GM19372 (cell line): ENCODE measurements around the gene PYCARD.
"Not testable (repeated sequence)": the region's sequence is repeated elsewhere in the genome, so short reads cannot be mapped to it uniquely, and the experiment has no call there.

Experiments used
- ATAC-seq: cut with Tn5 transposase; IDR thresholded peaks from one replicate; pipeline ENCODE4 v1.9.1; 2021; ENCODE audit warnings: mild to moderate bottlenecking, low read depth, moderate library complexity; ENCODE audit not compliant: unreplicated experiment

PYCARD gene

DNA sequence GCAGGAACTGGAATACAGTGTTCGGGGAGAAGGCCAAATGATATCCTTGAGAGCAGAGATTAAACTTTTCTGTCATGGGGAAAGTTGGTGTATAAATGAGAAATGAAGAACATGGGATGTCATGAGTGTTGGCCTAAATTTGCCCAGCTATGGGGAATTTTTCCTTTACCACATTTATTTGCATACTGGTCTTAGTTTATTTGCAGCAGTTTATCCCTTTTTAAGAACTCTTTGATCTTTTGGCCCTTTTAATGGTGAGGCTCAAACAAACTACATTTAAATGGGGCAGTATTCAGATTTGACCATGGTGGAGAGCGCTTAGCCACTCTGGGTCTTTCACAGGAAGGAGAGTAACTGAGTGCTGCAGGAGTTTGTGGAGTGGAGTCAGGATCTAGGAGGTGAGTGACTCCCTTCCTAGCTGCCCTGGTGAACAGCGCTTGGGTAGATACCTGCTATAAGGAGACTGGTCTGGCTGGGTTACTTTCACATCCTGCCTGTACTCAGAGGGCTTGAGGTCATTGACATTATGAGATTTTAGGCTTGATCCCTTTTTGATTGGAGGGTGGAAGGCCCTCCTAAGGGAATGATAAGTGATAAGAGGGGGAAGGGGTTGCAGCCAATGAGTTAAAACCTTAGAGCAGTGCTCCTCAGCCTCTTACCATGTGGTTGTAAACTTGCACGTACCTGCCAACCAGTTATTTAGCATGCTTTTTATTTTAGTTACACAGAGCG is 10.7 kb downstream of the PYCARD start:
- no peak for ATAC-seq

DNA sequence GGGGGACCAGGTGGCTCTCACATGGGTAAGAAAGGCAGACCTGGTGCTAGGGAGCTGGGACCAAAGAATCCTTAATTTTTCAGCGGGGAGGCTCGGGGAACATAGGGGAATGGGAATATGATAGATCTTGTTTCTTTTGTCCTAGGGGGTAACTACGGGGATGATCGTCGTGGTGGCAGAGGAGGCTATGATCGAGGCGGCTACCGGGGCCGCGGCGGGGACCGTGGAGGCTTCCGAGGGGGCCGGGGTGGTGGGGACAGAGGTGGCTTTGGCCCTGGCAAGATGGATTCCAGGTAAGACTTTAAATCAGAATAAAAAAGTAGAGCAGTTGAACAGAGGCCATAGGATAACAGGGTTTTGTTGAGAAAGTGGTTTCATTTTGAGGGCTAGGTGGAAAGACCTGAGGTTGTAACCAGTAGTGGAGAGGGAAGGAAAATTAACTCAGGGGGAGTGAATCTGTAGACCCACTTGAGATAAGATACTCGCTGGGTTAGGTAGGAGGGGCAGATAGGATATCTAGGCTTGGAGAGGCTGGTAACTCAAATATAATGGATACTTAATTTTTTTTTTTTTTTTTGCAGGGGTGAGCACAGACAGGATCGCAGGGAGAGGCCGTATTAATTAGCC is 11.6 kb downstream of the PYCARD start:
- no peak for ATAC-seq

DNA sequence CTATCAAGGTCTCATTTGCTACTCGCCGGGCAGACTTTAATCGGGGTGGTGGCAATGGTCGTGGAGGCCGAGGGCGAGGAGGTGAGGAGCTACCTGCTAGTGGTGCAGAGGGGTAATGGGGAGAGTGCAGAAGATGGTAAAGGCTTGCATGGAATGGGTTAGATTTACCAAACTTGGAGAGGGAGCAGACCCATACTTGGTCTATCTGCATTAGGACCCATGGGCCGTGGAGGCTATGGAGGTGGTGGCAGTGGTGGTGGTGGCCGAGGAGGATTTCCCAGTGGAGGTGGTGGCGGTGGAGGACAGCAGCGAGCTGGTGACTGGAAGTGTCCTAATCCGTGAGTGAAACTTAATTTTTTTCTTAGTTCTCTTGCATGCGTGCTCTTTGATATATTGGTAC is 12.5 kb downstream of the PYCARD start:
- ATAC-seq = no peak

DNA sequence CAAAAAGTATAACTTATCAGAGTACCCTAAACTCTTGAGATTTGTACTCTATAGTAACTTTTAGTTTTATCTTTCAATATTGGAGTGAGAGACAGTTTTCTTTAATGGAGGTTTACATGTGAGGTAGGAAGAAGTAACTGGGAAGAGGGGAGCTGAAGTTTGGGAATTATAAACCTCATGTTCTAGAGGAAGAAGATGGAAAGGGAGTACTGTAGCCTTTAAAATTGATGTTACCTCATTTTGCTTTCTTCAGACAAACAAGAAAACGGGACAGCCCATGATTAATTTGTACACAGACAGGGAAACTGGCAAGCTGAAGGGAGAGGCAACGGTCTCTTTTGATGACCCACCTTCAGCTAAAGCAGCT is 13.2 kb downstream of the PYCARD start:
- no peak for ATAC-seq

DNA sequence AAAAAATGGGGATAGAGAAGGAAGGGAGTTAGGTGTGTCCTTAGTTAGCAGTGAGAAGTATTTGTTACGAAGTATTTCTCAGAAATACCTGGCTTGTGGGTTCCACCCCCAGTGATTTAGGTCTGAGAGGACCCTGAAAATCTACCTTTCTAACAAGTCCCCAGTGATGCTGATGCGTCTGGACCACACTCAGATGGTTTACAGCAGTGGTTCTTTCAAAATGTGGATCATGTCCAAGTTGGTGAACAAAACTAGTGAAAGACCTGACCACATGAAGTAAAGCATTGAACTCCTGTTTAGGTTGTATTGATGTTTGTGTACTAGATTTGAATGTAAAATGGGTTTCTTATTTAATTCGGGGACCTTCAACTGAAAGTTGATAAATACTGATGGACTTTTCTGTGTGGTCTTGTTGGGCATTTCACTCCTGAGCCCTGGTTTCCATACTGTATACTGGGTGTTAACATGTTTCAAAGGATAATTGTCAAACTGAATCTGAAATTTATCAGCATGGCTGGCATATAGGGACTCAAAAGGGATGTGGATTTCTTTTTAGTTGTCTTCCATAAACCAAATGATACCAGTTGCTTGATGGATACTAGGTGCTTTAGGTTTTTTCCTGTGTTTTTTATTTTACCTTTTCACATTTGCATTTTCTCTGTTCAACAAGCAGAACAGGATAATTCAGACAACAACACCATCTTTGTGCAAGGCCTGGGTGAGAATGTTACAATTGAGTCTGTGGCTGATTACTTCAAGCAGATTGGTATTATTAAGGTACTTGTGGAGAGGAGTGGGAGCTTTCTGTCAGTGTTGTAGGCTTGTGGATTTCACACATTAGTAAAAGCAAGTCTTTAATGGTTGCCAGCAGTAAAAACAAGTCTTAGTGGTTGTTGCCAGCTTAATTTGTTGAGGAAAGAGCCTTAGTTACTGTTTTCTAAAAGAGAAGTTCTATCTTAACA is 13.8 kb downstream of the PYCARD start:
- ATAC-seq = no peak

DNA sequence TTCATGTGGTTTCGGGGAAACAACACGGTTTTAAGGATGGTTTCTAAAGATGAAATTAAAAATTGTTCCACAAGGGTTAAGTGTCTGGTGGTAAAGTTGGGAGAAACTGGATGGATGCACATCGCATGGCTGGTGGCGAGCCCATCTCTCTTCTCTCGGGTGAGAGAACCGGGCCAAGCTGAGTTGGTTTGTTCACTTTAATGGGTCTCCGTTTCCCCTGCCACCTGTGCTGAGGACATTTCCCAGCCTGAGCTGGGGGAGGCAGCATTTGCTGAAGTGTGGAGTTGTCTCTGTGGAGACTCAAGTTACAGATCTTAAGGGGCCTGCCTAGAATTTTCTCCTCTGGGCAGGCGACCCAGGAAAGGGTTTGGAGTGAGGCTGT is 14.8 kb downstream of the PYCARD start:
- no peak for ATAC-seq

DNA sequence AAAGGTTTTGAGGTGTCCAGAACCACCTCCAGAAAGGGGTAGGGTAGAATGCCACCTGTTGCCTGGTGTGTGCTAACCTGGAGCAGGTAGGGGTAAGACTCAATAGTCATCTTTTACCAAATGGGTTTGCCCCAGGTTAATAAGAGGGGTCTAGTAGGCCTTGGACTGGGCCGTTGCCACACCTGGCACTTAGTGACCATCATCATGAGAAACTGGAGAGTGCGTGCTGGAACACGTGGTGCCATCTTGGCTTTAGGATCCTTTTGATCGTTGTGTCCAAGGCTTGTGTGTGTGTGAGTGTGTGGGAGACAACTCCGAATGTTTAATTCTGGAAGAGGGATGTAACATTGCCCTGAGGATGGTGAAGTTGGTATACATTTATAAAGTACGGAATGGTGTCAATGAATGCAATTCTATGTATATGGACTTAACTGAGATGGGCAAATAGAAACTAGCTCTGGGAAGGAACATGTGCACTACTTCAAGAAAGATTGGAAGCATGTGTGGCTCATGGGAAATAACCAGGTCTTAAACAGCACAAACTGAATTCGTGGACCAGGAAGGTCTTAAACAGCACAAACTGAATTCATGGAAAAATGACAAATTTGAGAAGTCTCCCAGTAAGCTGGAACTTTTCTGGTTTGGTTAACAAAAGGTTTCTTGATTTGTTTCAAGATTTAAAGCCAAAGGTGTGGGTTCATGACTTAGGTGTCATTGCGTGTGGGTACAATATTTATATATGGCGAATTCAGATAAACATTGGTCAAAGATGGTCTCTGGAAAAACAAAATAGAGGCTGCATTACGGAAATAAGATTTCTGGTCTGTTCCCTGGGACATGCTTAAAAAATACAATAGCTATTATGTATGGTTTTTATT is 15.4 kb downstream of the PYCARD start:
- ATAC-seq = no peak

DNA sequence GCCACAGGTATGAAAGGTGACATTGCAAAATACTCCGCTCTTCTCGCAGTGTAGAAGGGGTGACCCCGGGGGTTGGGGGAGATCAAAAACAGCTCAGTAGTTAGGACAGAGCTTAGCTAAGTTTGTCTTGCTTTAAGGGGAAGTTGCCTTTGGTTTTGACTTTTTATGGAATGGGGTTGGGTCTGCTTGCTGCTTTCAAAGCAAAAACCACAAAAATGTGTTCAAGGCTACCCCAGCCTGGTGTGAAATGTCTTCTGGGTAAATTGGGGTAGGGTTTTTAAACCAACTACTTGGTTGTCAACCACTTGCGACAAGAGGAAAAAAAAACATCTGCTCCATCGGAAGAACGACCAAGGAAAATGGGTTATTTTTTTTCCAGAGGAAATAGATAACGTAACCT is 16.4 kb downstream of the PYCARD start:
- no peak for ATAC-seq

DNA sequence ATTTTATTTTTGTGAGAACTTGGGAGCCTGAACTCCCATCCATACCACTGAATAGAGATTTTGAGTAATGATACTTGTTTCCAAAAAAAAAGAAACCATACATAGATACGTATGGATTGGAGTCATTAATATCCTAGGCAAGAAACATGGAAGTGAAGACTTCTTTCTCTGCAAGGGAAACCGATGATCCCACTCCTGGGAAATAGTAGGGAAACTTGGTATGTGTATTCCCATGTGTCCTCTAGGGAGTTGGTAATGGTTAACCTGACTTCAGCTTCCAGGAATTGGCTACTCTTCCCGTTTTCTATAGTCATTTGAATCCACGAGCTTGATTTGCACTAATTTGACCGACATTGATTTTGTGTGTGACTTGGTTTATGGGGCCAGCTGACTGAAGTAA is 17.2 kb downstream of the PYCARD start:
- no peak for ATAC-seq

DNA sequence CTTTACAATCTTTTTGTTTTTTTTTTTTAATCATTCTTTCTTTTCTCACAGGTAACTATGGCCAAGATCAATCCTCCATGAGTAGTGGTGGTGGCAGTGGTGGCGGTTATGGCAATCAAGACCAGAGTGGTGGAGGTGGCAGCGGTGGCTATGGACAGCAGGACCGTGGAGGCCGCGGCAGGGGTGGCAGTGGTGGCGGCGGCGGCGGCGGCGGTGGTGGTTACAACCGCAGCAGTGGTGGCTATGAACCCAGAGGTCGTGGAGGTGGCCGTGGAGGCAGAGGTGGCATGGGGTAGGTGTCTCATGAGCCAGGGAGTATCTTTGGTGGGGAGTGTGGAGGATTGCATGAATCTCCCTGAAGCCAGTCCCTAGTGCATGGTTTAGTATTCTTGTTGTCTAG is 17.7 kb downstream of the PYCARD start:
- ATAC-seq = no peak

DNA sequence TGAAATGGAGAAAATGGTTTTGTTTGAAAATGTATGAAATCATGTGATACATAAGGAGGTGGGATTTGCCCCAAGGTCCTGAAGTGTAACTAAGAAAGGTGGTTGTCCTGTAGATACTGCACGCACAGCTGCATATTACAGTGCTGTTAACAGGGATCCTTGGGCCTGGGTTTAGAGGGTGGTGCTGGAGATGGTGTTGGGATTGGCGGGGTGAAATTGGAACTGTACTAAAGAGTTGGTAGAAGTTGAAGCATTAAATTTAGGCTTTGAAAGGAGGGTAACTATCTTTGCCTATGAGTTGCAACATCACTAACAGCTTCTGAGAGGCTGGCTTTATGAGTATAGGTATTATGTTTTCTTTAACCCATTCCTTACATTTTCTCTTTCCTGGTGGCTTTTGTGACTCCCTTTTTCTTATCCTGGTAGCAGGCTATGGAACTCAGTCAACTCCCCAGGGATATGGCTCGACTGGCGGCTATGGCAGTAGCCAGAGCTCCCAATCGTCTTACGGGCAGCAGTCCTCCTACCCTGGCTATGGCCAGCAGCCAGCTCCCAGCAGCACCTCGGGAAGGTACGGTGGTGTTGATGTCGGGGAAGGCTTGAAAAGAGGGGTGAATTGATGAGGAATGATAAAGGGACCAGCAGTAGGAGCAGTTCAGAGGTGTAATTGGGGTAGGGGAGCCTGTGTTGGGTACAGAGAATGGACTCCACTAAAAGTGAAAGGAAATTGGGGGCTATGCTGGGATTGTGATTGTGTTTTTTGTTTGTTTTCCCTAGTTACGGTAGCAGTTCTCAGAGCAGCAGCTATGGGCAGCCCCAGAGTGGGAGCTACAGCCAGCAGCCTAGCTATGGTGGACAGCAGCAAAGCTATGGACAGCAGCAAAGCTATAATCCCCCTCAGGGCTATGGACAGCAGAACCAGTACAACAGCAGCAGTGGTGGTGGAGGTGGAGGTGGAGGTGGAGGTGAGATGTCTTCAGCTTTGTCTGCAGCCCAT is 18.8 kb downstream of the PYCARD start:
- no peak for ATAC-seq

DNA sequence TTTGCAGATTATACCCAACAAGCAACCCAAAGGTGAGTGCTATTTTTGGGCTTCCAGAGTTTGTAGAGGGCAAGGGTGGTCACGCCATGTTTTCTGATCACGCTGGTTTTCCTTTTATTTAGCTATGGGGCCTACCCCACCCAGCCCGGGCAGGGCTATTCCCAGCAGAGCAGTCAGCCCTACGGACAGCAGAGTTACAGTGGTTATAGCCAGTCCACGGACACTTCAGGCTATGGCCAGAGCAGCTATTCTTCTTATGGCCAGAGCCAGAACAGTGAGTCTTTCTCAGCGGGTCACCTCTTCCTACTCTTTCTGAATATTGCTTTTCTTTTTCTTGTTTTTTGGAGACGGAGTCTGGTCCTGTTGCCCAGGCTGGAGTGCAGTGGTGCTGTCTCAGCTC is 20.2 kb downstream of the PYCARD start:
- no peak for ATAC-seq

DNA sequence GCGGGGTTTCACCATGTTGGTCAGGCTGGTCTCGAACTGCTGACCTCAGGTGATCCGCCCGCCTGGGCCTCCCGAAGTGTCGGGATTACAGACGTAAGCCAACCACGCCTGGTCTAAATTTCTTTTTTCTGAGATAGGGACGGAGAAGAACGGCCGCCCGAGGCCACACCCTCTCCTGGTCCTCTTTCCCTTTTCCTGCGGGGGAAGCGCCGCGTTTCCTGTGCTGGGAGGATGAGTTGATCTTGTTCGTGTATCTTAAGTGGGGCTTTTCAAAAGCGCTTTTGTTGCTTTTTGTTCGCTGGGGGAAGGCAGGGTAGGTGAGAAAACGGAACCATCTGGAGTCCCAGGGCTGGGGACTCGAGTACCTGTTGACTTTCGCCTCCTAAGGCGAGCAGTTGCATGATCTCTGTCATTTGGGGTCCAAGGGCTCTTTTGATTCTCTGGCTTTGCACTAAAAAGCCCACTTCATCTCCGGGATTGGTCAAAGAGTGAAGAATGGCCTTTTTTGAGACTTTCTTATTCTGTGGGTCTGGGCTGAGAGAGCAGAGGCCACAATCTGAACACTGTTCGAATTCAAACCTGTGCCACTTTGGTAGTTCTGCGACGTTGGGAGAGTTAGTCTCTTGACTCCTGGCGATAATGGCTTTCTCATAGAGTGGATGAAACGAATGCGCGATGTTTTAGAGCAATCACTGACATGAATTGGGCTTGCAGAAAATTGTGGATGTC is 21.3 kb downstream of the PYCARD start:
- no peak for ATAC-seq

DNA sequence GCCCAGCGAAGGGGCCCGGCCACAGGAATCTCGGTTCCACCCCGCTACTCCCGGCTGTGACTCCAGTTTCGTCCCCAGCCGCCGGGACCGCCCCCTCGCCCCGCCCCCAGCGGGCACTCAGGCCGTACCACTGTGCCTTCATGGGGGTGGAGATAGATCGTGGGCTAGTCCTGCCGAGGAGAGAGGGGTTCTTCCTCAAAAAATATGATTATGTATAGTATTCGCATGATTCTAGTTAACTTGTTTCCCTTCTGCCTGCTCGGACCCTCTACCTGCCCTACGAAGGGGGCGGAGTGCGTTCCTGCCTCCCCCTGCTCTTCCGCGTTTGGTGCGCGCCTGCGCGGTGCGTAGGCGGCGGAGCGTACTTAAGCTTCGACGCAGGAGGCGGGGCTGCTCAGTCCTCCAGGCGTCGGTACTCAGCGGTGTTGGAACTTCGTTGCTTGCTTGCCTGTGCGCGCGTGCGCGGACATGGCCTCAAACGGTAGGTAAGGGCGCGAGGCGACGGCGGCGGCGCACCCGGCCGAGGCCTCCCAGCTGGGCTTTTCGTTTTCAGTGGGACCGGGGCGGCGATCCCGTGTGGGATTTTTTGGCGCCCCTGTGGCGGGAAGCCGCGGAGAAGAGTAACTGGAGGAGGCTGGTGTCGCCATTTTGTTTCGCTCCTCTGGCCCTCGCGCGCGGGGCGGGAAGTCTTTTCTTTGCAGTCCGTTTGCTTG is 22.7 kb downstream of the PYCARD start, which contains the start of gene FUS:
Gene FUS (plus strand): TSS at position 393 of the 713 bp plus-strand sequence. CDS start 76 bp downstream, at position 469.
- peak; percentile 49 for ATAC-seq

DNA sequence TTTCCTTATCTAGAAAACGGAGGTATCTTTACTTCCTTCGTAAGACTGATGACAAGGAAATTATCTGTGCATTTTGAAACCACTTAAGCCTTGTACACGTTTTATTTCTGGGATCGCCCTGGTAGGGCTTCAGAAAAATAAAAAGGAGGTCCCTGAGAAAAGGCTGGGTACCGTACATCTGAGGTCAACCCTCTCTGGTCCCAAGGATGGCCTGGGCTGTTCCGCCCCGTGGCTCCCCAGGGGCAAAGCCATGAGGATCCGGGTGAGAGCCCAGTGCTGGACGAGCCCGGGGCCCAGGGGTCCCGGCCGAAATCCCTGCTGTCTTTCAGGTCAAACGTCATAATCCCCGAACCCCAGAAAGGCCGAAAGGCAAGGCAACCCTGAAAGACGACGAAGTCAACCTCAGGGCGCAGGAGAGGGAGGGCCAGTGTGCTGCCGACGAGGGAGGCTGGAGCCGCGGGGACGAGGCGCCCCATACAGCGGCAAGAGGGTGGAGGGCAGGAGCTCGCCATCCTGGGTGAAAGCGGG is 23.3 kb downstream of the PYCARD start:
- no peak for ATAC-seq

DNA sequence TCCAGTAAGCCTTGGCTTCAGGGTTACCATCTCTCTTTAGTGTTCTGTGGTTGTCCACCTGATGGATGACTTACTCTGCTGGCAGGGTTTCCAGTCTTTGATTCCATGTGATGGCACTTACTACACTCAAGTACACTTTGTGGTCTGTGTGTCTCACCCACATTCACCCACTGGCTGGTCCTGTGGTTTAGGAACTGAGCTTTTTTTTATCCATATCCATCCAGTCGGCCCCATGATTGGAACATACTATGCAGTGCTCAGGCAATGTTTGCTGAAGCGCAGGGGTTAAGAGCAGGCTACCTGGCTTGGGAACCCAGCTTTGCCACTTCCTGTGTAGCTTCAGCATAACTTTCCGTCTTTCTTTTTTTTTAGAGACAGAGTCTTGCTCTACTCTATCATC is 25.4 kb downstream of the PYCARD start:
- ATAC-seq = no peak

DNA sequence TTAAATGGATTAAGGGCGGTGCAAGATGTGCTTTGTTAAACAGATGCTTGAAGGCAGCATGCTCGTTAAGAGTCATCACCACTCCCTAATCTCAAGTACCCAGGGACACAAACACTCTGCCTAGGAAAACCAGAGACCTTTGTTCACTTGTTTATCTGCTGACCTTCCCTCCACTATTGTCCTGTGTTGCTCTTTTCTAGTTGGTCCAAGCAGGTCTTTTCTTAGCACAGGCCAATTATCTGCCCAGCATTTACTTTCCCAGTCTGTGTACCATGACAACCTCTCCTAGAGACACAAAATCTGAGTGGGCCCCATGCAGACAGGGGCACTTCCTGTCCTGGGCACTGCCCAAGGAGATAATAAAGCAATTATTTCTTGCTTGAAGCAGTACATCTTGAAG is 32.5 kb downstream of the PYCARD start:
- not testable (repeated sequence) for ATAC-seq

DNA sequence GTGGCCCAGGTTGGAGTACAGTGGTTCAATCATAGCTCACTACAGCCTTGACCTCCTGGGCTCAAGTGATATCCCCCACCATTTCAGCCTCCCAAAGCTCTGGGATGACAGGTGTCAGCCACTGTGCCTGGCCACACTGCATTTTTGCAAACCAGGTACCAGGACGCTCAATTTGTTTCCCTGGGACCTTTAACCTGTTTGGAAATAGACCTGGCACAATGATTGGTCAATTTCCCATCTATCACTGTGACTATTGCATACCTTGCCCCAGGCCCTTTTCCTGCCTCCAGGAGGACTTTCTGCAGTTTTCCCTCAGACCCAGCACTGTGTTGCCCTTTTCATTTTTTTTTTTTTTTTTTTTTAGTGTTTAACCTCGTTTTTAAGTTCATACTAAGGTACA is 33.7 kb downstream of the PYCARD start:
- no peak for ATAC-seq
